IMR-90 (cell line): ENCODE data around the gene LHX8. TPM values are rescaled to one million over a fixed set of nuclear protein-coding genes. Genes with fewer than 3 reads are reported as not detected.

Experiments
- ATAC-seq: fragments of 200-7000 bp; cut with Tn5 transposase; 2 replicates; pipeline ENCODE4 v1.9.1; 2020; ENCODE audit warnings: low read depth, mild to moderate bottlenecking, moderate library complexity
- BruUV-seq: library from RNA; stranded (reverse); fragments of 400-500 nt; replicated peaks from 2 replicates; lab custom pipeline; 2021; lab: Mats Ljungman, UMichigan
- CTCF ChIA-PET: fragments of 300-600 bp; formaldehyde crosslinking; extraction: SDS; loops from one replicate; lab custom pipeline; 2021; ENCODE audit warnings: antibody characterized with exemption; lab: Yijun Ruan, JAX
- POLR2A ChIA-PET: fragments of 300-600 bp; sonication (Branson Sonifier 250); formaldehyde crosslinking; loops from one replicate; lab custom pipeline; 2022; ENCODE audit warnings: antibody characterized with exemption; ENCODE audit not compliant: unreplicated experiment; lab: Charles Lee
- DNase-seq: peaks from one replicate; pipeline ENCODE4 v3.0.0; 2013
- H2AFZ ChIP-seq: replicated peaks from 2 replicates; pipeline ENCODE3; 2013; ENCODE audit warnings: low read length, mild to moderate bottlenecking; ENCODE audit not compliant: poor library complexity
- H2AK5ac ChIP-seq: 2 replicates; pipeline ENCODE4 v1.6.1; 2013; ENCODE audit warnings: low read depth, low read length, inconsistent platforms
- H2AK9ac ChIP-seq: replicated peaks from 2 replicates; pipeline ENCODE3; 2013; ENCODE audit warnings: mild to moderate bottlenecking, low read depth, low read length, moderate library complexity; ENCODE audit not compliant: poor library complexity
- H2BK120ac ChIP-seq: 2 replicates; pipeline ENCODE4 v1.6.1; 2013; ENCODE audit warnings: low read depth, low read length, inconsistent platforms
- H2BK15ac ChIP-seq: 3 replicates; pipeline ENCODE4 v1.6.1; 2013; ENCODE audit warnings: low read depth, low read length, inconsistent platforms
- H2BK20ac ChIP-seq: 2 replicates; pipeline ENCODE4 v1.6.1; 2013; ENCODE audit warnings: low read depth, mild to moderate bottlenecking, inconsistent platforms, low read length, moderate library complexity
- H2BK5ac ChIP-seq: 2 replicates; pipeline ENCODE4 v1.6.1; 2013; ENCODE audit warnings: mild to moderate bottlenecking, low read depth, low read length, inconsistent platforms; ENCODE audit not compliant: poor library complexity, severe bottlenecking
- H3K14ac ChIP-seq: replicated peaks from 2 replicates; pipeline ENCODE4 v1.6.1; 2013; ENCODE audit warnings: low read depth, low read length, inconsistent platforms
- H3K18ac ChIP-seq: 2 replicates; pipeline ENCODE4 v1.6.1; 2013; ENCODE audit warnings: low read depth, low read length, control low read depth
- H3K23ac ChIP-seq: 2 replicates; pipeline ENCODE4 v1.6.1; 2013; ENCODE audit warnings: low read depth, low read length, inconsistent platforms
- H3K27ac ChIP-seq: 2 replicates; pipeline ENCODE4 v1.5.1; 2013; ENCODE audit warnings: mild to moderate bottlenecking, control low read depth, low read length; ENCODE audit not compliant: insufficient read depth
- H3K27me3 ChIP-seq: 2 replicates; pipeline ENCODE4 v1.6.1; 2013; ENCODE audit warnings: low read length; ENCODE audit not compliant: control insufficient read depth, insufficient read depth
- H3K36me3 ChIP-seq: 2 replicates; pipeline ENCODE4 v1.6.1; 2013; ENCODE audit warnings: low read length, mixed read lengths; ENCODE audit not compliant: control insufficient read depth, insufficient read depth
- H3K4ac ChIP-seq: 2 replicates; pipeline ENCODE4 v1.6.1; 2013; ENCODE audit warnings: low read depth, low read length, inconsistent platforms
- H3K4me1 ChIP-seq: 2 replicates; pipeline ENCODE4 v1.6.1; 2013; ENCODE audit warnings: low read length, mixed read lengths; ENCODE audit not compliant: control insufficient read depth, insufficient read depth
- H3K4me2 ChIP-seq: 2 replicates; pipeline ENCODE4 v1.6.1; 2013; ENCODE audit warnings: low read depth, mild to moderate bottlenecking, control low read depth, low read length, moderate library complexity
- H3K4me3 ChIP-seq: 2 replicates; pipeline ENCODE4 v1.5.1; 2013; ENCODE audit warnings: low read depth, mild to moderate bottlenecking, control low read depth, low read length, moderate library complexity; ENCODE audit not compliant: insufficient read depth
- H3K56ac ChIP-seq: 2 replicates; pipeline ENCODE4 v1.6.1; 2013; ENCODE audit warnings: low read length, inconsistent platforms; ENCODE audit not compliant: insufficient read depth; ENCODE audit errors: extremely low read depth
- H3K79me1 ChIP-seq, 2 experiments: 2 replicates each; pipeline ENCODE4 v1.6.1; 2013; ENCODE audit warnings: low read length in 2 of 2, inconsistent platforms in 1 of 2, low read depth in 1 of 2
- H3K9ac ChIP-seq: 2 replicates; pipeline ENCODE4 v1.6.1; 2013; ENCODE audit warnings: low read depth, low read length, control low read depth
- H3K9me1 ChIP-seq: 2 replicates; pipeline ENCODE4 v1.6.1; 2013; ENCODE audit warnings: low read length, inconsistent platforms; ENCODE audit not compliant: insufficient read depth
- H3K9me3 ChIP-seq: 2 replicates; pipeline ENCODE4 v1.6.1; 2013; ENCODE audit warnings: low read length; ENCODE audit not compliant: control insufficient read depth, insufficient read depth
- H4K20me1 ChIP-seq: 2 replicates; pipeline ENCODE4 v1.6.1; 2013; ENCODE audit warnings: low read length, inconsistent platforms; ENCODE audit not compliant: insufficient read depth
- H4K5ac ChIP-seq: 2 replicates; pipeline ENCODE4 v1.6.1; 2013; ENCODE audit warnings: mild to moderate bottlenecking, low read depth, low read length, control low read depth
- H4K8ac ChIP-seq, 2 experiments: 2 replicates each; pipeline ENCODE4 v1.6.1; 2013; ENCODE audit warnings: low read depth in 2 of 2, low read length in 2 of 2, control low read depth in 1 of 2, inconsistent platforms in 1 of 2
- H4K91ac ChIP-seq: 2 replicates; pipeline ENCODE4 v1.6.1; 2013; ENCODE audit warnings: low read depth, low read length, inconsistent platforms; ENCODE audit not compliant: insufficient read depth
- BHLHE40 ChIP-seq: fragments of 150-350 bp; IDR thresholded peaks from 2 replicates; pipeline ENCODE4 v1.6.1; 2016; ENCODE audit warnings: mild to moderate bottlenecking, low read depth, low read length
- CEBPB ChIP-seq: IDR thresholded peaks from 2 replicates; pipeline ENCODE4 v1.6.1; 2012; ENCODE audit warnings: low read depth, low read length, improper control_type of control experiment
- CHD1 ChIP-seq: IDR thresholded peaks from 2 replicates; pipeline ENCODE4 v1.6.1; 2012; ENCODE audit warnings: low read depth, low read length, improper control_type of control experiment
- FOS ChIP-seq: fragments of 150-350 bp; IDR thresholded peaks from 2 replicates; pipeline ENCODE4 v1.6.1; 2016; ENCODE audit warnings: low read depth, low read length
- MAFK ChIP-seq: IDR thresholded peaks from 2 replicates; pipeline ENCODE4 v1.6.1; 2012; ENCODE audit warnings: low read depth, low read length, improper control_type of control experiment
- MAZ ChIP-seq: IDR thresholded peaks from 2 replicates; pipeline ENCODE4 v1.6.1; 2012; ENCODE audit warnings: low read depth, mild to moderate bottlenecking, low read length, improper control_type of control experiment, moderate library complexity, borderline replicate concordance
- MXI1 ChIP-seq: IDR thresholded peaks from 2 replicates; pipeline ENCODE4 v1.6.1; 2012; ENCODE audit warnings: low read depth, mild to moderate bottlenecking, low read length, moderate library complexity, borderline replicate concordance
- NFE2L2 ChIP-seq: fragments of 150-350 bp; IDR thresholded peaks from 2 replicates; pipeline ENCODE4 v1.6.1; 2016; ENCODE audit warnings: low read depth, mild to moderate bottlenecking, low read length
- POLR2A ChIP-seq: IDR thresholded peaks from 2 replicates; pipeline ENCODE4 v1.6.1; 2012; ENCODE audit warnings: mild to moderate bottlenecking, low read depth, low read length
- RAD21 ChIP-seq: IDR thresholded peaks from 2 replicates; pipeline ENCODE4 v1.6.1; 2012; ENCODE audit warnings: low read length, improper control_type of control experiment
- RCOR1 ChIP-seq: IDR thresholded peaks from 2 replicates; pipeline ENCODE4 v1.6.1; 2012; ENCODE audit warnings: mild to moderate bottlenecking, low read length, improper control_type of control experiment; ENCODE audit not compliant: insufficient replicate concordance
- RFX5 ChIP-seq: IDR thresholded peaks from 2 replicates; pipeline ENCODE4 v1.8.0; 2012; ENCODE audit warnings: low read depth, mild to moderate bottlenecking, low read length, moderate library complexity
- SMC3 ChIP-seq: fragments of 150-350 bp; IDR thresholded peaks from 2 replicates; pipeline ENCODE4 v1.6.1; 2016; ENCODE audit warnings: low read depth, mild to moderate bottlenecking, antibody characterized with exemption, low read length, moderate library complexity
- WGBS, 2 experiments: methylation state at CpG; one replicate each; pipeline versions ENCODE4 v1.1.5 to v1.1.7; 2013; ENCODE audit warnings: missing lambda C conversion rate in 2 of 2; ENCODE audit not compliant: insufficient read length in 1 of 2; ENCODE audit errors: extremely low coverage in 2 of 2; 5-methylcytosine and 5-hydroxymethylcytosine counted together
- dilution Hi-C: fragments of 300-500 bp; cut with HindIII; formaldehyde crosslinking; loops from one replicate; pipeline ENCODE4 v1.14.3; 2018; ENCODE audit warnings: low sequenced_read_pairs; ENCODE audit not compliant: unreplicated experiment
- in situ Hi-C: fragments of 300-500 bp; cut with MboI; formaldehyde crosslinking; loops from 3 replicates; pipeline ENCODE4 v1.14.3; 2019; ENCODE audit warnings: low sequenced_read_pairs, inconsistent platforms, mixed read lengths
- intact Hi-C: fragments of 100-400 bp; cut with micrococcal nuclease; formaldehyde crosslinking; loops from 2 replicates; pipeline ENCODE4 v1.10.0; 2022
- polyA plus RNA-seq, 3 experiments: library from polyadenylated mRNA; depleted of rRNA; stranded (reverse); fragments of >200 nt; gene quantifications; 2 replicates each; pipeline ENCODE4 v1.2.3, GENCODE V29; 2012; ENCODE audit warnings: low replicate concordance in 1 of 3
- total RNA-seq: library from RNA; depleted of rRNA; stranded (reverse); fragments of >200 nt; gene quantifications from 2 replicates; pipeline ENCODE4 v1.2.3, GENCODE V29; 2012
- TF ChIP-seq, protein P1 (sequence below): fragments of 150-350 bp; IDR thresholded peaks from 2 replicates; pipeline ENCODE4 v1.6.1; 2017; ENCODE audit warnings: mild to moderate bottlenecking, antibody characterized with exemption, low read length, low read depth
- TF ChIP-seq, protein P2 (sequence below): conservative IDR thresholded peaks from 2 replicates; pipeline ENCODE4 v1.5.1; 2012; ENCODE audit warnings: mild to moderate bottlenecking, low read depth, low read length, improper control_type of control experiment
- TF ChIP-seq, protein P3 (sequence below): fragments of 150-350 bp; IDR thresholded peaks from 2 replicates; pipeline ENCODE4 v1.6.1; 2016; ENCODE audit warnings: low read depth, mild to moderate bottlenecking, low read length, moderate library complexity, borderline replicate concordance

The LHX8 gene
- total and polyA plus RNA-seq, 2 of the 4 experiments (the other 2 are of a cell fraction) = not detected

DNA sequence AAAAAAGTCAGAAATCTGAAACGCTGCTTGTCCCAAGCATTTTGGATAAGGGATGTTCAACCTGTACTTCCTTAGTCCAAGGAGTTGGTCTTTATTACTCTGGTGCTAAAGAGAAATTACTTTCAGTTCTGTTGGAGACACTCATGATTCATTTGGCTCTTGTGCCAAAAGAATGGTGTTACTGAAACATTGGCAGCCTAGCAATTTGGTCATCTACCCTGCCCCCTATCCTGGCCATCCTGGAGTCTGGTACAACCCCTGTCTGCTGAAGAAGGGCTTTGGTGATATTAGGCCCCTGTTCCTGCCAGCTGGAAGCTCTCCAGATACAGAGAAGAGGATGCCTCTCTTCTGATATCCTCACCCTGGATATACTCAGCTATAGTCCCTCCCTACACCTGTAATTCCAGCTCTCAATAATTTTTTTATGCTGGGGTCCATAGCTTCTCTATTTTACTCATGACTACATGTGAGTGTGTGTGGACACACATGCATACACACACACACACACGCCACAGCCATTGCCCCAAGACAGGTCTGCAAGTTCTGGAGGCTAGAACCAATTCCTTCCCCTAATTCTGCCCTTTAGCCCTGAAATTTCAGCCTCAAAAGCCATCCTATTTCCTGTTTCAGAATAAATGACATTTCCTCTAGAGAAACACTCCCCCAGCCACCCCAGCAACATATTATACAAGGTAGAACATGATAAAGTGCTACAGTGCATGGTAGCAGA is 40.0 kb downstream of the LHX8 start:
- WGBS, 2 experiments = no CpG with 5 or more reads among the region's 2 CpGs

More for the DNA sequence above, 40.0 kb downstream of the LHX8 start:
- ChIA-PET CTCF (no interaction called here), POLR2A (no interaction called here)
- no peaks in the 10 kb centered on the region for H3K36me3 ChIP-seq
- H3K27me3 ChIP-seq = no peaks in the 10 kb centered on the region
- no peak overlapping the region for H3K56ac ChIP-seq
- H3K4me1 ChIP-seq = no peaks in the 10 kb centered on the region
- no peak overlapping the region for H2BK20ac ChIP-seq
- H4K20me1 ChIP-seq = no peaks in the 10 kb centered on the region
- no peak overlapping the region for H3K27ac ChIP-seq
- no peak overlapping the region for H4K91ac ChIP-seq
- no peak overlapping the region for H3K9ac ChIP-seq
- H3K4me2 ChIP-seq = no peak overlapping the region
- no peak overlapping the region for H2AK5ac ChIP-seq
- no peak overlapping the region for H2AK9ac ChIP-seq
- H3K79me1 ChIP-seq = no peaks in the 10 kb centered on the region
- H2BK15ac ChIP-seq = no peak overlapping the region
- BruUV-seq = no TSS peak
- in situ Hi-C loops (no loop called here), intact Hi-C loops (no loop called here), dilution Hi-C loops (no loop called here)
- no peak overlapping the region for H3K14ac ChIP-seq
- peaks cover 4% of the 10 kb centered on the region for H3K9me3 ChIP-seq
- no peak overlapping the region for H2BK5ac ChIP-seq
- no peak overlapping the region for H4K5ac ChIP-seq
- H3K9me1 ChIP-seq = no peaks in the 10 kb centered on the region
- H2AFZ ChIP-seq = no peak overlapping the region
- no peak overlapping the region for H3K4me3 ChIP-seq
- H3K23ac ChIP-seq = no peak overlapping the region
- ATAC-seq (no peak), DNase-seq (no peak)
- H3K18ac ChIP-seq = no peak overlapping the region
- H2BK120ac ChIP-seq = no peak overlapping the region
- H3K4ac ChIP-seq = no peak overlapping the region
- TF ChIP-seq BHLHE40 (no peak), RAD21 (no peak), MAZ (no peak), CEBPB (no peak), RFX5 (no peak), MXI1 (no peak), SMC3 (no peak), MAFK (no peak), FOS (no peak), RCOR1 (no peak), POLR2A (no peak), NFE2L2 (no peak), CHD1 (no peak)
- TF ChIP-seq, protein P1, sequence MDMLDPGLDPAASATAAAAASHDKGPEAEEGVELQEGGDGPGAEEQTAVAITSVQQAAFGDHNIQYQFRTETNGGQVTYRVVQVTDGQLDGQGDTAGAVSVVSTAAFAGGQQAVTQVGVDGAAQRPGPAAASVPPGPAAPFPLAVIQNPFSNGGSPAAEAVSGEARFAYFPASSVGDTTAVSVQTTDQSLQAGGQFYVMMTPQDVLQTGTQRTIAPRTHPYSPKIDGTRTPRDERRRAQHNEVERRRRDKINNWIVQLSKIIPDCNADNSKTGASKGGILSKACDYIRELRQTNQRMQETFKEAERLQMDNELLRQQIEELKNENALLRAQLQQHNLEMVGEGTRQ = no peak
- TF ChIP-seq, protein P2, sequence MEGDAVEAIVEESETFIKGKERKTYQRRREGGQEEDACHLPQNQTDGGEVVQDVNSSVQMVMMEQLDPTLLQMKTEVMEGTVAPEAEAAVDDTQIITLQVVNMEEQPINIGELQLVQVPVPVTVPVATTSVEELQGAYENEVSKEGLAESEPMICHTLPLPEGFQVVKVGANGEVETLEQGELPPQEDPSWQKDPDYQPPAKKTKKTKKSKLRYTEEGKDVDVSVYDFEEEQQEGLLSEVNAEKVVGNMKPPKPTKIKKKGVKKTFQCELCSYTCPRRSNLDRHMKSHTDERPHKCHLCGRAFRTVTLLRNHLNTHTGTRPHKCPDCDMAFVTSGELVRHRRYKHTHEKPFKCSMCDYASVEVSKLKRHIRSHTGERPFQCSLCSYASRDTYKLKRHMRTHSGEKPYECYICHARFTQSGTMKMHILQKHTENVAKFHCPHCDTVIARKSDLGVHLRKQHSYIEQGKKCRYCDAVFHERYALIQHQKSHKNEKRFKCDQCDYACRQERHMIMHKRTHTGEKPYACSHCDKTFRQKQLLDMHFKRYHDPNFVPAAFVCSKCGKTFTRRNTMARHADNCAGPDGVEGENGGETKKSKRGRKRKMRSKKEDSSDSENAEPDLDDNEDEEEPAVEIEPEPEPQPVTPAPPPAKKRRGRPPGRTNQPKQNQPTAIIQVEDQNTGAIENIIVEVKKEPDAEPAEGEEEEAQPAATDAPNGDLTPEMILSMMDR = no peak
- TF ChIP-seq, protein P3, sequence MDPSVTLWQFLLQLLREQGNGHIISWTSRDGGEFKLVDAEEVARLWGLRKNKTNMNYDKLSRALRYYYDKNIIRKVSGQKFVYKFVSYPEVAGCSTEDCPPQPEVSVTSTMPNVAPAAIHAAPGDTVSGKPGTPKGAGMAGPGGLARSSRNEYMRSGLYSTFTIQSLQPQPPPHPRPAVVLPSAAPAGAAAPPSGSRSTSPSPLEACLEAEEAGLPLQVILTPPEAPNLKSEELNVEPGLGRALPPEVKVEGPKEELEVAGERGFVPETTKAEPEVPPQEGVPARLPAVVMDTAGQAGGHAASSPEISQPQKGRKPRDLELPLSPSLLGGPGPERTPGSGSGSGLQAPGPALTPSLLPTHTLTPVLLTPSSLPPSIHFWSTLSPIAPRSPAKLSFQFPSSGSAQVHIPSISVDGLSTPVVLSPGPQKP = no peak
- no peak overlapping the region for H4K8ac ChIP-seq
